ENCODE data around the gene KDM2B.

KDM2B gene

GRCh38 chr12:121427556-121428050, 153.2 kb downstream of the KDM2B start:
- Histone ChIP-seq H3K9me3 (ENCODE audit: insufficient read depth, low read length, severe bottlenecking) (no peaks in the 10 kb centered on the region), H3K27ac (ENCODE audit: low read length) (no peak overlapping the region), H3K4me2 (ENCODE audit: insufficient read depth, low read length) (no peak overlapping the region), H2AFZ (ENCODE audit: low read depth, low read length) (no peak overlapping the region), H3K4me3 (ENCODE audit: low read depth in 1 of 2, low read length in 2 of 2) (no peak overlapping the region), H3K4me1 (ENCODE audit: insufficient read depth, low read length) (no peaks in the 10 kb centered on the region), H3K36me3 (ENCODE audit: insufficient read depth, low read length) (peaks cover 100% of the 10 kb centered on the region), H3K79me2 (ENCODE audit: insufficient read depth, low read length) (peaks cover 3% of the 10 kb centered on the region; the same call in 1 of the 2 replicates), H3K27me3 (ENCODE audit: insufficient read depth, low read length, poor library complexity) (no peaks in the 10 kb centered on the region), H3K9ac (ENCODE audit: low read depth, low read length) (no peak overlapping the region), H4K20me1 (ENCODE audit: insufficient read depth, low read length) (peaks cover 10% of the 10 kb centered on the region)
- DNase-seq (no peak), ATAC-seq (ENCODE audit: insufficient read depth, low read depth) (no peak)
- TF ChIP-seq EZH2 (IDR thresholded peaks at IDR 0.05; ENCODE audit: borderline replicate concordance, low read depth, low read length, severe bottlenecking) (no peak), CTCF (IDR thresholded peaks at IDR 0.05; ENCODE audit: borderline replicate concordance, extremely low read depth, low read length, poor library complexity, severe bottlenecking) (no peak)

- Histone ChIP-seq H3K27ac (ENCODE audit: low read length) (no peak overlapping the region), H4K20me1 (ENCODE audit: insufficient read depth, low read length) (peaks cover 6% of the 10 kb centered on the region), H3K36me3 (ENCODE audit: insufficient read depth, low read length) (peaks cover 99% of the 10 kb centered on the region), H3K9ac (ENCODE audit: low read depth, low read length) (no peak overlapping the region), H2AFZ (ENCODE audit: low read depth, low read length) (no peak overlapping the region), H3K79me2 (ENCODE audit: insufficient read depth, low read length) (peaks cover 6% of the 10 kb centered on the region; the same call in 1 of the 2 replicates), H3K4me2 (ENCODE audit: insufficient read depth, low read length) (no peak overlapping the region), H3K4me1 (ENCODE audit: insufficient read depth, low read length) (no peaks in the 10 kb centered on the region), H3K4me3 (ENCODE audit: low read depth in 1 of 2, low read length in 2 of 2) (no peak overlapping the region), H3K9me3 (ENCODE audit: insufficient read depth, low read length, severe bottlenecking) (no peaks in the 10 kb centered on the region), H3K27me3 (ENCODE audit: insufficient read depth, low read length, poor library complexity) (no peaks in the 10 kb centered on the region)
- no peak for DNase-seq
- TF ChIP-seq EZH2 (IDR thresholded peaks at IDR 0.05; ENCODE audit: borderline replicate concordance, low read depth, low read length, severe bottlenecking): no peak
- no peak for TF ChIP-seq CTCF (IDR thresholded peaks at IDR 0.05; ENCODE audit: borderline replicate concordance, extremely low read depth, low read length, poor library complexity, severe bottlenecking)
- no peak for ATAC-seq (ENCODE audit: insufficient read depth, low read depth)
Observed at GRCh38 chr12:121424624-121424975, 156.2 kb downstream of the KDM2B start.

GRCh38 chr12:121423682-121424623, 156.9 kb downstream of the KDM2B start:
- Histone ChIP-seq H4K20me1 (ENCODE audit: insufficient read depth, low read length) (peaks cover 6% of the 10 kb centered on the region), H3K27me3 (ENCODE audit: insufficient read depth, low read length, poor library complexity) (no peaks in the 10 kb centered on the region), H3K27ac (ENCODE audit: low read length) (no peak overlapping the region), H3K9me3 (ENCODE audit: insufficient read depth, low read length, severe bottlenecking) (no peaks in the 10 kb centered on the region), H3K9ac (ENCODE audit: low read depth, low read length) (no peak overlapping the region), H2AFZ (ENCODE audit: low read depth, low read length) (no peak overlapping the region), H3K4me3 (ENCODE audit: low read depth in 1 of 2, low read length in 2 of 2) (no peak overlapping the region), H3K36me3 (ENCODE audit: insufficient read depth, low read length) (peaks cover 99% of the 10 kb centered on the region), H3K4me1 (ENCODE audit: insufficient read depth, low read length) (no peaks in the 10 kb centered on the region), H3K4me2 (ENCODE audit: insufficient read depth, low read length) (no peak overlapping the region), H3K79me2 (ENCODE audit: insufficient read depth, low read length) (peaks cover 7% of the 10 kb centered on the region)
- TF ChIP-seq EZH2 (IDR thresholded peaks at IDR 0.05; ENCODE audit: borderline replicate concordance, low read depth, low read length, severe bottlenecking): no peak
- no peak for TF ChIP-seq CTCF (IDR thresholded peaks at IDR 0.05; ENCODE audit: borderline replicate concordance, extremely low read depth, low read length, poor library complexity, severe bottlenecking)
- ATAC-seq (ENCODE audit: insufficient read depth, low read depth): no peak
- DNase-seq: no peak
